HepG2 (cell line): ENCODE results near the gene PHF13. TPM values are rescaled to one million over a fixed set of nuclear protein-coding genes. Genes with fewer than 3 reads are reported as not detected.

Experiments
- ARID4A ChIP-seq: sonication (generic); formaldehyde crosslinking; IDR thresholded peaks from 2 replicates; pipeline ENCODE4 v1.5.0; 2020; ENCODE audit warnings: mild to moderate bottlenecking, missing genetic modification reagents, borderline replicate concordance
- CEBPG ChIP-seq: IDR thresholded peaks from 2 replicates; pipeline ENCODE4 v1.6.1; 2016
- KMT2B ChIP-seq: IDR thresholded peaks from 2 replicates; pipeline ENCODE4 v1.6.1; 2016; ENCODE audit warnings: missing genetic modification reagents, missing compliant biosample characterization
- NONO ChIP-seq, 2 experiments: fragments of 450-650 bp in 1 of 2; sonication (generic) in 1 of 2; formaldehyde crosslinking in 1 of 2; IDR thresholded peaks in 1 of 2; conservative IDR thresholded peaks in 1 of 2; 2 replicates each; pipeline versions ENCODE4 v1.6.1 to v1.8.0; 2017 to 2022; ENCODE audit warnings: mild to moderate bottlenecking in 1 of 2, missing genetic modification reagents in 1 of 2, moderate library complexity in 1 of 2
- NRL ChIP-seq: sonication (generic); formaldehyde crosslinking; IDR thresholded peaks from 2 replicates; pipeline ENCODE4 v1.5.0; 2020; ENCODE audit warnings: missing genetic modification reagents, mild to moderate bottlenecking, moderate library complexity, borderline replicate concordance
- PRPF4 ChIP-seq: fragments of 200-400 bp; formaldehyde crosslinking; IDR thresholded peaks from 2 replicates; pipeline ENCODE4 v1.6.1; 2016; ENCODE audit warnings: low read length, low read depth; ENCODE audit not compliant: poor library complexity, severe bottlenecking
- RCOR2 ChIP-seq: IDR thresholded peaks from 2 replicates; pipeline ENCODE4 v1.6.1; 2016; ENCODE audit warnings: missing biosample characterization, missing genetic modification reagents
- YEATS4 ChIP-seq: sonication (generic); formaldehyde crosslinking; IDR thresholded peaks from 2 replicates; pipeline ENCODE4 v1.4.0; 2020; ENCODE audit warnings: missing genetic modification reagents, borderline replicate concordance
- ZBTB4 ChIP-seq: sonication (generic); formaldehyde crosslinking; IDR thresholded peaks from 2 replicates; pipeline ENCODE4 v1.4.0; 2020; ENCODE audit warnings: missing genetic modification reagents, mild to moderate bottlenecking, borderline replicate concordance
- ZNF280D ChIP-seq: sonication (generic); formaldehyde crosslinking; IDR thresholded peaks from 2 replicates; pipeline ENCODE4 v1.5.1; 2020; ENCODE audit warnings: mild to moderate bottlenecking, missing genetic modification reagents
- ZNF282 ChIP-seq: fragments of 450-650 bp; IDR thresholded peaks from 2 replicates; pipeline ENCODE4 v1.6.1; 2018; ENCODE audit not compliant: partially characterized antibody
- ZNF296 ChIP-seq: sonication (generic); formaldehyde crosslinking; conservative IDR thresholded peaks from 2 replicates; pipeline ENCODE4 v1.5.0; 2020; ENCODE audit warnings: mild to moderate bottlenecking, missing genetic modification reagents
- ZNF766 ChIP-seq: sonication (generic); formaldehyde crosslinking; IDR thresholded peaks from 2 replicates; pipeline ENCODE4 v1.5.0; 2020; ENCODE audit warnings: missing genetic modification reagents, borderline replicate concordance
- polyA plus RNA-seq, 8 experiments: library from polyadenylated mRNA; depleted of rRNA in 3 of 8; stranded (reverse) in 7 of 8; unstranded in 1 of 8; fragments of >200 nt; fragmentation: Illumina TruSeq in 4 of 8; extraction: Trizol in 4 of 8; gene quantifications; 2 replicates each; pipeline versions ENCODE4 v1.2.1 to v1.2.3, GENCODE V29; 2011 to 2016; ENCODE audit warnings: low read depth in 4 of 8, missing spikeins in 1 of 8, mixed read lengths in 1 of 8; ENCODE audit not compliant: insufficient read depth in 1 of 8
- total RNA-seq, 5 experiments: library from RNA; depleted of rRNA; stranded (reverse); fragments of >200 nt; fragmentation: Illumina TruSeq; extraction: Trizol; gene quantifications; 2 replicates each; pipeline ENCODE4 v1.2.3, GENCODE V29; 2016; ENCODE audit warnings: low read depth in 1 of 5
- TF ChIP-seq, protein P1 (sequence below): sonication (generic); formaldehyde crosslinking; IDR thresholded peaks from 2 replicates; pipeline ENCODE4 v1.4.0; 2020; ENCODE audit warnings: missing genetic modification reagents

The PHF13 gene
- total and polyA plus RNA-seq, 2 of the 13 experiments (the other 11 are each of a cell fraction or from before 2014, with no cell fraction given) = 4.7 to 7.4 TPM

- TF ChIP-seq, protein P1, sequence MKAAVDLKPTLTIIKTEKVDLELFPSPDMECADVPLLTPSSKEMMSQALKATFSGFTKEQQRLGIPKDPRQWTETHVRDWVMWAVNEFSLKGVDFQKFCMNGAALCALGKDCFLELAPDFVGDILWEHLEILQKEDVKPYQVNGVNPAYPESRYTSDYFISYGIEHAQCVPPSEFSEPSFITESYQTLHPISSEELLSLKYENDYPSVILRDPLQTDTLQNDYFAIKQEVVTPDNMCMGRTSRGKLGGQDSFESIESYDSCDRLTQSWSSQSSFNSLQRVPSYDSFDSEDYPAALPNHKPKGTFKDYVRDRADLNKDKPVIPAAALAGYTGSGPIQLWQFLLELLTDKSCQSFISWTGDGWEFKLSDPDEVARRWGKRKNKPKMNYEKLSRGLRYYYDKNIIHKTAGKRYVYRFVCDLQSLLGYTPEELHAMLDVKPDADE (CRISPR knock-in tag) = no peak
- TF ChIP-seq CEBPG (CRISPR knock-in tag) = no peak
- peak; percentile 12; the same call in 1 of the 2 replicates for TF ChIP-seq ZNF280D (CRISPR knock-in tag)
- TF ChIP-seq NONO (IDR thresholded peaks at IDR 0.05) = no peak
- TF ChIP-seq NONO (CRISPR knock-in tag; conservative IDR thresholded peaks at IDR 0.05) = no peak
- TF ChIP-seq KMT2B (CRISPR knock-in tag) = no peak
- TF ChIP-seq ZNF766 (CRISPR knock-in tag) = no peak
- no peak for TF ChIP-seq NRL (CRISPR knock-in tag)
- TF ChIP-seq ZNF282 = no peak
- TF ChIP-seq ZNF296 (CRISPR knock-in tag) = peak; percentile 35; the same call in 1 of the 2 replicates
- TF ChIP-seq PRPF4 = no peak
- 0 out of 2 replicates have a peak, but pooled peaks have one; percentile 5 for TF ChIP-seq YEATS4 (CRISPR knock-in tag)
- no peak for TF ChIP-seq RCOR2 (CRISPR knock-in tag)
- TF ChIP-seq ZBTB4 (CRISPR knock-in tag) = no peak
- TF ChIP-seq ARID4A = peak; percentile 78
Observed at GRCh38 chr1:6601049-6601922, 12.2 kb upstream of the PHF13 start (continued).
